GM21737 (cell line): ENCODE results near the gene SORCS2.

Source experiments
- ATAC-seq: cut with Tn5 transposase; IDR thresholded peaks from one replicate; pipeline ENCODE4 v1.9.1; 2021; ENCODE audit warnings: mild to moderate bottlenecking, moderate library complexity; ENCODE audit not compliant: unreplicated experiment

Gene SORCS2

GRCh38 chr4:7299908-7300710 is 107.8 kb downstream of the SORCS2 start:
- no peak for ATAC-seq

GRCh38 chr4:7300711-7301095 is 108.4 kb downstream of the SORCS2 start:
- ATAC-seq, result no peak

GRCh38 chr4:7301126-7301785 is 108.9 kb downstream of the SORCS2 start:
- no peak for ATAC-seq

GRCh38 chr4:7301846-7302630 is 109.7 kb downstream of the SORCS2 start:
- no peak for ATAC-seq

GRCh38 chr4:7302781-7303404 is 110.6 kb downstream of the SORCS2 start:
- ATAC-seq, result no peak

- ATAC-seq, result no peak
Observed at GRCh38 chr4:7303561-7303960, 111.2 kb downstream of the SORCS2 start.

GRCh38 chr4:7304436-7304835 is 112.1 kb downstream of the SORCS2 start:
- no peak for ATAC-seq

GRCh38 chr4:7306021-7306965 is 114.0 kb downstream of the SORCS2 start:
- ATAC-seq, result no peak

GRCh38 chr4:7306986-7307385 is 114.6 kb downstream of the SORCS2 start:
- no peak for ATAC-seq

- ATAC-seq, result no peak
Observed at GRCh38 chr4:7307394-7308099, 115.2 kb downstream of the SORCS2 start.

- no peak for ATAC-seq
Observed at GRCh38 chr4:7309181-7309580, 116.8 kb downstream of the SORCS2 start.

- no peak for ATAC-seq
Observed at GRCh38 chr4:7309636-7310390, 117.5 kb downstream of the SORCS2 start.

- ATAC-seq, result no peak
Observed at GRCh38 chr4:7310451-7310850, 118.1 kb downstream of the SORCS2 start.

GRCh38 chr4:7311205-7311604 is 118.9 kb downstream of the SORCS2 start:
- ATAC-seq, result no peak

GRCh38 chr4:7312691-7313090 is 120.4 kb downstream of the SORCS2 start:
- no peak for ATAC-seq

GRCh38 chr4:7313347-7313811 is 121.0 kb downstream of the SORCS2 start:
- no peak for ATAC-seq

GRCh38 chr4:7313991-7314390 is 121.7 kb downstream of the SORCS2 start:
- ATAC-seq, result no peak

GRCh38 chr4:7315286-7315685 is 122.9 kb downstream of the SORCS2 start:
- ATAC-seq, result no peak

- no peak for ATAC-seq
Observed at GRCh38 chr4:7315935-7316334, 123.6 kb downstream of the SORCS2 start.
